Measurements from ENCODE around the gene SRD5A1.

Gene SRD5A1

GRCh38 chr5:6705959-6706358 is 72.7 kb downstream of the SRD5A1 start:
- H3K27ac ChIP-seq: no peak overlapping the region
- no peak for TF ChIP-seq CTCF (IDR thresholded peaks at IDR 0.05)

GRCh38 chr5:6707852-6708251 is 74.6 kb downstream of the SRD5A1 start:
- no peak overlapping the region for H3K27ac ChIP-seq
- no peak for TF ChIP-seq ZFX (IDR thresholded peaks at IDR 0.05; ENCODE audit: borderline replicate concordance)
- no peak for TF ChIP-seq CTCF (IDR thresholded peaks at IDR 0.05)

- no peak overlapping the region for H3K27ac ChIP-seq
- TF ChIP-seq ZFX (IDR thresholded peaks at IDR 0.05; ENCODE audit: borderline replicate concordance) (no peak), CTCF (IDR thresholded peaks at IDR 0.05) (no peak)
Measured at GRCh38 chr5:6708814-6709213, 75.6 kb downstream of the SRD5A1 start.

- TF ChIP-seq ZFX (IDR thresholded peaks at IDR 0.05; ENCODE audit: borderline replicate concordance): no peak
- no peak for TF ChIP-seq CTCF (IDR thresholded peaks at IDR 0.05)
- no peak overlapping the region for H3K27ac ChIP-seq
Measured at GRCh38 chr5:6710070-6710469, 76.8 kb downstream of the SRD5A1 start.

- TF ChIP-seq CTCF (IDR thresholded peaks at IDR 0.05) (no peak), ZFX (IDR thresholded peaks at IDR 0.05; ENCODE audit: borderline replicate concordance) (no peak)
- no peak overlapping the region for H3K27ac ChIP-seq
Measured at GRCh38 chr5:6710551-6711318, 77.5 kb downstream of the SRD5A1 start.

GRCh38 chr5:6711409-6712141 is 78.3 kb downstream of the SRD5A1 start:
- peak overlapping the region; percentile 94 for H3K27ac ChIP-seq
- no peak for TF ChIP-seq ZFX (IDR thresholded peaks at IDR 0.05; ENCODE audit: borderline replicate concordance)
- TF ChIP-seq CTCF (IDR thresholded peaks at IDR 0.05): no peak

- TF ChIP-seq ZFX (IDR thresholded peaks at IDR 0.05; ENCODE audit: borderline replicate concordance) (no peak), CTCF (IDR thresholded peaks at IDR 0.05) (no peak)
- peak overlapping the region; percentile 94 for H3K27ac ChIP-seq
Measured at GRCh38 chr5:6712142-6712576, 78.9 kb downstream of the SRD5A1 start.
